Epithelial cell of esophagus (primary cell): ENCODE results near the gene PTH2.

Source experiments
- DNase-seq: peaks from one replicate; pipeline ENCODE4 v3.0.0; 2010; ENCODE audit warnings: low read depth
- H3K4me3 ChIP-seq: 2 replicates; pipeline ENCODE4 v1.5.1; 2011; ENCODE audit warnings: mild to moderate bottlenecking, low read length, control low read depth
- CTCF ChIP-seq: IDR thresholded peaks from 2 replicates; pipeline ENCODE4 v1.5.1; 2011; ENCODE audit warnings: low read depth, mild to moderate bottlenecking, low read length, control low read depth, inconsistent platforms; ENCODE audit not compliant: insufficient read depth; ENCODE audit errors: missing control alignments

Gene PTH2

GRCh38 chr19:49398001-49398615 is 25.1 kb downstream of the PTH2 start:
- DNase-seq = no peak
- H3K4me3 ChIP-seq = no peak overlapping the region
- TF ChIP-seq CTCF = no peak

GRCh38 chr19:49396738-49397505 is 26.3 kb downstream of the PTH2 start:
- DNase-seq = no peak
- TF ChIP-seq CTCF = no peak
- H3K4me3 ChIP-seq = no peak overlapping the region

- H3K4me3 ChIP-seq = no peak overlapping the region
- no peak for DNase-seq
- TF ChIP-seq CTCF = no peak
Measured at GRCh38 chr19:49395581-49396407, 27.4 kb downstream of the PTH2 start.

- no peak for TF ChIP-seq CTCF
- no peak overlapping the region for H3K4me3 ChIP-seq
- DNase-seq = no peak
Measured at GRCh38 chr19:49393881-49394280, 29.4 kb downstream of the PTH2 start.

- H3K4me3 ChIP-seq = no peak overlapping the region
- peak; percentile 83 for DNase-seq
- TF ChIP-seq CTCF = peak; percentile 95
Measured at GRCh38 chr19:49391581-49392399, 31.5 kb downstream of the PTH2 start.

- no peak for DNase-seq
- no peak for TF ChIP-seq CTCF
- no peak overlapping the region for H3K4me3 ChIP-seq
Measured at GRCh38 chr19:49390929-49391359, 32.3 kb downstream of the PTH2 start.
